Endothelial cell of umbilical vein (primary cell): Measurements from ENCODE around the gene CEP57L1. TPM values are rescaled to one million over a fixed set of nuclear protein-coding genes. Genes with fewer than 3 reads are reported as not detected.

Experiments used
- BruUV-seq: library from RNA; stranded (reverse); fragments of 400-500 nt; replicated peaks from 2 replicates; lab custom pipeline; 2021; lab: Mats Ljungman, UMichigan
- CTCF ChIA-PET: fragments of 300-600, 350-600 bp; sonication (Branson Sonifier 250); formaldehyde crosslinking; loops from one replicate; lab custom pipeline; 2021; ENCODE audit warnings: antibody characterized with exemption, inconsistent platforms; lab: Charles Lee
- POLR2A ChIA-PET: fragments of 300-600, 350-600 bp; sonication (Branson Sonifier 250); formaldehyde crosslinking; loops from one replicate; lab custom pipeline; 2021; ENCODE audit warnings: antibody characterized with exemption, inconsistent platforms; lab: Charles Lee
- DNase-seq: peaks from one replicate; pipeline ENCODE4 v3.0.0-alpha.2; 2011; ENCODE audit warnings: low read depth, low spot score
- FAIRE-seq: peaks from 2 replicates; lab custom pipeline; 2011; peaks lifted over from hg19 to GRCh38; lab: Jason Lieb, UNC
- H2AFZ ChIP-seq: 2 replicates; pipeline ENCODE4 v1.6.0; 2012; ENCODE audit warnings: low read depth, low read length, control low read depth, inconsistent platforms
- H3K27ac ChIP-seq: 2 replicates; pipeline ENCODE4 v1.5.1; 2011; ENCODE audit warnings: low read depth, mild to moderate bottlenecking, control low read depth, low read length, moderate library complexity; ENCODE audit not compliant: insufficient read depth
- H3K27me3 ChIP-seq, 2 experiments: 2 replicates each; pipeline versions ENCODE4 v1.6.0 to v1.6.1; 2011; ENCODE audit warnings: low read length in 2 of 2, mixed read lengths in 1 of 2; ENCODE audit not compliant: control insufficient read depth in 2 of 2, insufficient read depth in 2 of 2
- H3K36me3 ChIP-seq, 2 experiments: 2 replicates in 1 of 2; 3 replicates in 1 of 2; pipeline ENCODE4 v1.5.1; 2011; ENCODE audit warnings: low read length in 2 of 2, mild to moderate bottlenecking in 1 of 2, moderate library complexity in 1 of 2; ENCODE audit not compliant: control insufficient read depth in 2 of 2, insufficient read depth in 2 of 2; ENCODE audit errors: extremely low read depth in 1 of 2
- H3K4me1 ChIP-seq: 3 replicates; pipeline ENCODE4 v1.5.1; 2011; ENCODE audit warnings: mild to moderate bottlenecking, low read length; ENCODE audit not compliant: control insufficient read depth, insufficient read depth; ENCODE audit errors: extremely low read depth
- H3K4me2 ChIP-seq: 2 replicates; pipeline ENCODE4 v1.6.1; 2011; ENCODE audit warnings: low read length, control low read depth, mixed read lengths; ENCODE audit not compliant: insufficient read depth
- H3K4me3 ChIP-seq, 3 experiments: fragments of 200-600 bp in 1 of 3; sonication (generic), shearing (Covaris generic) in 1 of 3; replicated peaks in 1 of 3; 2 replicates each; pipeline ENCODE4 v1.5.1; 2011 to 2016; ENCODE audit warnings: control low read depth in 3 of 3, low read length in 3 of 3, mild to moderate bottlenecking in 2 of 3, inconsistent platforms in 1 of 3, low read depth in 1 of 3, moderate library complexity in 1 of 3; ENCODE audit not compliant: insufficient read depth in 1 of 3
- H3K79me2 ChIP-seq: 2 replicates; pipeline ENCODE4 v1.6.0; 2012; ENCODE audit warnings: low read length, inconsistent platforms; ENCODE audit not compliant: control insufficient read depth, insufficient read depth
- H3K9ac ChIP-seq: replicated peaks from 2 replicates; pipeline ENCODE3; 2011; ENCODE audit warnings: low read length, control low read depth; ENCODE audit not compliant: insufficient read depth; ENCODE audit errors: extremely low read depth
- H3K9me1 ChIP-seq: replicated peaks from 3 replicates; pipeline ENCODE4 v1.6.0; 2011; ENCODE audit warnings: mild to moderate bottlenecking, low read length; ENCODE audit not compliant: control insufficient read depth, insufficient read depth; ENCODE audit errors: extremely low read depth
- H3K9me3 ChIP-seq: replicated peaks from 2 replicates; pipeline ENCODE4 v1.5.1; 2012; ENCODE audit warnings: low read length, inconsistent platforms; ENCODE audit not compliant: control insufficient read depth, insufficient read depth
- H4K20me1 ChIP-seq: replicated peaks from 2 replicates; pipeline ENCODE3; 2011; ENCODE audit warnings: mild to moderate bottlenecking, low read length; ENCODE audit not compliant: control insufficient read depth, insufficient read depth; ENCODE audit errors: extremely low read depth
- CTCF ChIP-seq, 2 donors: IDR thresholded peaks; 1 replicate in 1 of 2; 2 replicates in 1 of 2; pipeline ENCODE4 v1.5.1; 2011; ENCODE audit warnings: low read length in 2 of 2, mild to moderate bottlenecking in 2 of 2, moderate library complexity in 2 of 2, control low read depth in 1 of 2, inconsistent platforms in 1 of 2, low read depth in 1 of 2; ENCODE audit not compliant: insufficient read depth in 1 of 2; ENCODE audit errors: extremely low read depth in 1 of 2
- EZH2 ChIP-seq: IDR thresholded peaks from 2 replicates; pipeline ENCODE4 v1.6.1; 2012; ENCODE audit warnings: borderline replicate concordance, low read depth, mild to moderate bottlenecking, moderate library complexity, low read length, inconsistent platforms; ENCODE audit not compliant: severe bottlenecking
- JUN ChIP-seq: IDR thresholded peaks from 2 replicates; pipeline ENCODE4 v1.6.1; 2011; ENCODE audit warnings: borderline replicate concordance, low read depth; ENCODE audit not compliant: insufficient read length, insufficient read depth
- POLR2A ChIP-seq: IDR thresholded peaks from 2 replicates; pipeline ENCODE4 v1.6.1; 2012; ENCODE audit warnings: low read depth, mild to moderate bottlenecking, control low read depth, low read length
- POLR2AphosphoS5 ChIP-seq: IDR thresholded peaks from 2 replicates; pipeline ENCODE4 v1.6.1; 2012; ENCODE audit warnings: low read depth, mild to moderate bottlenecking, control low read depth, low read length, moderate library complexity; ENCODE audit not compliant: insufficient read depth
- dilution Hi-C: fragments of 300-500 bp; cut with MboI; formaldehyde crosslinking; loops from one replicate; pipeline ENCODE4 v1.15.0; 2019; ENCODE audit warnings: low sequenced_read_pairs; ENCODE audit not compliant: extremely low pct_ligation_motif_present
- intact Hi-C: fragments of 100-400 bp; cut with micrococcal nuclease; formaldehyde crosslinking; loops from one replicate; pipeline ENCODE4 v1.10.0; 2022
- polyA plus RNA-seq, 4 experiments: library from polyadenylated mRNA; depleted of rRNA in 3 of 4; stranded (reverse) in 3 of 4; unstranded in 1 of 4; fragments of >200 nt; gene quantifications; 2 replicates each; pipeline versions ENCODE4 v1.2.1 to v1.2.3, GENCODE V29; 2011 to 2012; ENCODE audit warnings: missing spikeins in 1 of 4
- total RNA-seq: library from RNA; stranded (reverse); gene quantifications from 2 replicates; pipeline ENCODE4 v1.2.3, GENCODE V29; 2021

CEP57L1 gene
- total and polyA plus RNA-seq, 2 donors (not counting 3 experiments of a cell fraction or from before 2014, with no cell fraction given): 7.8 to 20.9 TPM

GRCh38 chr6:109056661-109057060 lies 38.6 kb upstream of the CEP57L1 start:
- BruUV-seq: no TSS peak
- no peak overlapping the region for H3K4me3 ChIP-seq
- intact Hi-C loops: no loop called here

More at GRCh38 chr6:109056661-109057060, 38.6 kb upstream of the CEP57L1 start:
- no peak overlapping the region for H3K9ac ChIP-seq
- no peak overlapping the region for H2AFZ ChIP-seq
- H3K9me1 ChIP-seq: peaks cover 3% of the 10 kb centered on the region
- TF ChIP-seq POLR2AphosphoS5 (no peak), CTCF (IDR thresholded peaks at IDR 0.05; ENCODE audit: extremely low read depth in 1 of 2, insufficient read depth in 1 of 2, low read depth in 1 of 2, low read length in 2 of 2) (no peak), POLR2A (no peak), JUN (no peak), EZH2 (no peak)
- no peak for DNase-seq
- H3K36me3 ChIP-seq: no peaks in the 10 kb centered on the region
- H3K27me3 ChIP-seq: no peaks in the 10 kb centered on the region
- no peak for FAIRE-seq
- no peak overlapping the region for H3K4me2 ChIP-seq
- no peak overlapping the region for H3K27ac ChIP-seq
- H3K4me1 ChIP-seq: peaks cover 25% of the 10 kb centered on the region
- ChIA-PET POLR2A (no interaction called here), CTCF (interaction anchor here (0.6 kb wide), 1 partner anchor 53 kb away, joined by 4 read pairs; no protein-coding TSS in a partner anchor)
- H4K20me1 ChIP-seq: no peaks in the 10 kb centered on the region
- dilution Hi-C loops: no loop called here
- H3K79me2 ChIP-seq: no peaks in the 10 kb centered on the region
- no peaks in the 10 kb centered on the region for H3K9me3 ChIP-seq
